NCI-H1417 (cell line): ENCODE results near the gene SLC16A14.

Experiments used
- DNase-seq, 3 experiments: peaks; one replicate each; lab custom pipeline; 2025; lab: John Stamatoyannopoulos, UW

Gene SLC16A14

DNA sequence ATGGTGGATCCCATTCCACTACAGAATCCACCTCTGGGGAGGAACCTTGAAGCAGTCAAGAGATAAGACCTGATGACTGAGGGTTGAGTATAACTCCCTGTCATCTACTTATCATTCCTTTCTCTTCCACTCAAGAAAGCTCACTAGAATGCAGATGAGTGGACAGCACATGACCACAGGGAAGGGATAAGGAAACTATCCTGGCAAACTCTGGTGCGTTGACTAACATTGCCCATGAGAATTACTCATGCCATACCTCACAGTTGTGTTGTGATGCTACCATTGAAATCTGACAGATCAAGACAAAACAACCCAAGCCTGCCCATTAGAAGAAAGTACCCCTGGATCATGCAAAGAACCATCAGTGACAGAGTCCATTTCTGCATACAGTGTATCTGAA is 26.5 kb downstream of the SLC16A14 start:
- DNase-seq, result no peak

DNA sequence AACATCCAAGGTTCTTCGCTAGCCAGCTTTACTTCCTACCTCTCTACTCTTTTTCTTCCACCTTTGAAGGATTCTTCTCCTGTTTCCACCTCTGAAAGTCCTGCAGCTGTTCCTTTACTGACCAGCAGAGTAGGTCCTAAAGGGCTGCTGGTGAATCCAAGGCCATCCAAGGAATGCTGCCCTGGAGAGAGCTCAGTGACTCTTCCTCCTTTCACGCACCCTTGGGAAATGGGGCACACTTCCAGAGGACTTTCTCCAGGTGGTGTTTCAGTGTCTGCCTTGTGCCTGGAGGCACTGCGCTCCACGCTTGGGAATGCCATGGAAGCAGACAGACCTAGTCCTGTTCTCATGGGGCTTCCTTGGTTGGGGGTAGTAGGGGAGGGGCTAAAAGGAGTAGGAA is 45.4 kb downstream of the SLC16A14 start:
- DNase-seq, result no peak

DNA sequence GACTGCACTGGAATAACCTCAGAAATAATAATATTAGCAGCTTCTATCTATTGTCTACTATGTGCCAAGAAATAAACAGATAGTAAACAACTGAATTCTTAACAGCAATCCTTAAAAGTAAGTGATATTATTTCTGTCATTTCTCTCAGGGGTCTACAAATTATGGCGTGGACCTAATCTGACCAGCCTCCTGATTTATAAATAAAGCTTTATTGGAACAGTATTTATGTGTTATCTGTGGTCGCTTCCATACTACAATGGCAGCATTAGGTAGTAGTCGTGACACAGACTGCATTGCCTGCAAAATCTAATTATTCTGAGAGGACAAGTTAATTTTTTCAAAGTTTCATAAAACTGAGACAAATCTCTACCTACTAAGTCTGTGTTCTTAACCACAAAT is 49.0 kb downstream of the SLC16A14 start:
- DNase-seq, result no peak

DNA sequence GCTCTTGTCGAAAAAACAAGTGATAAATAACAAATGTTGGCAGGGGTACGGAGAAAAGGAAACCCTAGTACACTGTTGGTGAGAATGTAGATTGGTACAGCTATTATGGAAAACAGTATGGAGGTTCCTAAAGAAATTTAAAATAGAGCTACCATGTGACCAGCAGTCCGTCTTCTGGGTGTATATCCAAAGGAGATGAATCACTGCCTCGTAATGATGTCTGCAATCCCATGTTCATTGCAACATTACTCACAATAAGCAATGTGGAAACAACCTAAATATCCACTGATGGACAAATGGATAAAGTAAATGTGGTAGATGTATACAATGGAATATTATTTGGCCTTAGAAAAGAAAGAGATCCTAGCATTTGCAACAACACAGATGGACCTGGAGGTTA is 50.6 kb downstream of the SLC16A14 start:
- DNase-seq, result no peak

DNA sequence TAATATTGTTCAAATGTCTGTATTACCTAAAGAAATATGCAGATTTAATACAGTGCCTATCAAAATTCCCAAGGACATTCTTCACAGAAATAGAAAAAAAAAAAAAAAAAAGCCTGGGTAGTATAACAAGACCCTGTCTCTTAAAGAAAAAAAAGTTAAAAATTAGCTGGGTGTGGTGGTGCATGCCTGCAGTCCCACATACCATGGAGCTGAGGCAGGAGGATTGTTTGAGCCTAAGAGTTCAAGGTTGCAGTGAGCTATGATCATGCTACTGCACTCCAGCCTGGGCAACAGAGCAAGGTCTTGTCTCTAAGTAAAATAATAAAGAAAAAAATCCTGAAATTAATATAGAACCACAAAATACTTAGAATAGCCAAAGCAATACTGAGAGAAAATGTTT is 51.9 kb downstream of the SLC16A14 start:
- no peak for DNase-seq

DNA sequence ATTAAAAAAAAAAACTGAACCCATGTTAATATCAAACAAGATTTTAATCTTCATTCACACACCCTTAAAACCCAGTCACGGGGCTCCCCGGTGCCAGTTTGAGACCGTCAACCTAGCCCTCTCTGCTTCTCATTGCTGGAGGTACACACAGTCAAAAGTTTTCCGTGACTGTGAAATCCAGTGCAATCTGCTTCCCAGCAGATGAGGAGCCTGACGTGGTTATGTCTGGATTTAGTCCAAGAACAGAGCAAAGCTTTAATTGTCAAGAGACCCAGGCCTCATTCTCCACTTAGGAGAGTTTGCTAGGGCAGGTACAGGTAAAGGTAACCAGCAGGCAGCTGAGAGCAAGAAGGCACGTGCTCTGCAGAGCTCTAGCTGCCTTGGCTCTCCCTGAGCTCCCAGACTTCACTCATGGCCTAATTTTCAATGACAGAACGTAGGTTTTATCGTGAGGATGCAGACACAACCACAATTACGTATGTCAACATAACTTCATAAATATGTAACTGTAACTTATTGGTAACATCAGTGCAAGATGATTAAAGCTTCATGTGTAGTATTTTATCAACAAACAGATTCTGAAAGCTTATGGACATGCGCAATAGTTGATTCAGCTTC is 56.3 kb downstream of the SLC16A14 start:
- no peak for DNase-seq

DNA sequence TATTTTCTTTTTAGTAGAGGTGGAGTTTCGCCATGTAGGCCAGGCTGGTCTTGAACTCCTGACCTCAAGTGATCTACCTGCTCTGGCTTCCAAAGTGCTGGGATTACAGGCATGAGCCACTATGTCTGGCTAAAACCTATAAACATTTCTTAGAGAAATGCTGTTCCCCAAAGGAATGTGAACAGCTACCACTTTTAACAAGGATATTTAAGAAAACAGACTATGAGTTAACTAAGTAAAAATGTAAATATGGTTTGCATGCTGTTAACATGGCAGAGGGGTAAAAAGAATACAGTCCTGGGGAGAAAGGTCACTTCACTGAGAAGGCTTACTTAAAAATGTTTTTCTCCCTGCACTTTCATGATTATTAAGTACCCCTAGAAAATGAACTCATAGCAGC is 57.1 kb downstream of the SLC16A14 start:
- no peak for DNase-seq

DNA sequence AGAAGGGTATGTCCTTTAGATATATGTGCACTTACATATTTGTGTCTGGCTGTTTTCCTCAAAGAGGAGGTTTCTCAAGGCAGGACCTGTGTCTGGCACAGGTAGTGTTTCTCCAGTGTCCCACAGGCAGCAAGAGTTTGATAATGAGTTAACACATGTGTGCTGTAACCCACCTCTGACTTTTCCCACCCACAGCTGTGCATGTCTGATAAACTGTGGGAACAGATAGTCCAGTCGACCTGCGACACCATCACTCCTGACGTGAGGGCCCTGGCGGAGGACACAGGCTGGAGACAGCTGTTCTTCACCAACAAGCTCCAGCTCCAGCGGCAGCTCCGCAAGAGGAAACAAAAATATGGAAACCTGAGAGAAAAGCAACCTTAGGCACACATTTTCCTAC is 58.2 kb downstream of the SLC16A14 start:
- no peak for DNase-seq

DNA sequence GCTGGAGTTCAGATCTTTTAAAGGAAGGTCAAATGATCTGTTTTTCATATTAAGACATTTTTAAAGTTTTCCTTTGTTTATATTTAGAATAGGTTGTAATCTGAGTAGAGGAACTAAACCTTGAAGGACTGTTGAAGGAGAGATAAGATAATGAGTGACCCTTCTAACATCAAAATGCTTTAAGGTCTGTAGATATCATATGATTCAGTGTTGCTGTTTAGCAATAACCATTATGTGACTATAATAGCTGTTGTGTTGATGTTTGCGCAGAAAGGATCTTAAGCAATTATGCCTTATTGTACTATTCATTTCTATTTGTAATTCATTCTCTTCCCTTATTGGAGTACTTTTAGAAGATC is 60.0 kb downstream of the SLC16A14 start:
- DNase-seq, result no peak

DNA sequence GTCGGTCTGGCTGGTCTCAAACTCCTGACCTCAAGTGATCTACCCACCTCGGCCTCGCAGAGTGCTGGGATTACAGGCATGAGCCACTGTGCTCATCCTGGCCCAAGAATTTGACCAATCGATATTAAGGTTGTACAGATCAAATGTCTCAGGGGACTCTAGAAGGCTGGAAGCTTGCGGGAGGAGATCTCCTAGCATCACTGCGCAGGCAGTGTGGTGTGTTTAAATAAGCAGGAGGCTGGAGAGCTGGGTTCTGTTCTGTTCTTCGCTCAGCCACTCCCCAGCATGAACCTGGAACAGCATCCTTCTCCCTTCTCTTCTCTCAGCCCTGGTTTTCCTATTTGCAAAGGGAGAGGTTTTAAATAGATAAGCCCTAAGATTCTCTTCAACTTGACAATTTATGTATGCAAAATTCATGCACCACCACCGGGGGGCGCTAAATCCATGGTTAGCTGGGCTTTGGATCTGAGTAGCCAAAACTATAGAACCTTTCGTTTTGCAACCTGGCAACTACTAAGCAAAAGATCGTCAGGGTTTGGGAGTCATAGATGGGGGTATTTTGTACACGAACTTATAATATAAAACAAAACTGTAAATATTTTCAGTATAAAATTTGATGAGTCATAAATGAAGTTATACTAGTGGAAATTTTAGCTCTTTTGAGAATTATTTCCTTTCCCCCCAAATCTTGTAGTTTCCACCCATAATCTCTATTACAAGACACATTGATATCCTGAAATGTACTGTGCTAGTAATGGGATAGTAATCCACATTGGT is 60.6 kb downstream of the SLC16A14 start:
- peak; percentile 32 to 72 (median 61) for DNase-seq

DNA sequence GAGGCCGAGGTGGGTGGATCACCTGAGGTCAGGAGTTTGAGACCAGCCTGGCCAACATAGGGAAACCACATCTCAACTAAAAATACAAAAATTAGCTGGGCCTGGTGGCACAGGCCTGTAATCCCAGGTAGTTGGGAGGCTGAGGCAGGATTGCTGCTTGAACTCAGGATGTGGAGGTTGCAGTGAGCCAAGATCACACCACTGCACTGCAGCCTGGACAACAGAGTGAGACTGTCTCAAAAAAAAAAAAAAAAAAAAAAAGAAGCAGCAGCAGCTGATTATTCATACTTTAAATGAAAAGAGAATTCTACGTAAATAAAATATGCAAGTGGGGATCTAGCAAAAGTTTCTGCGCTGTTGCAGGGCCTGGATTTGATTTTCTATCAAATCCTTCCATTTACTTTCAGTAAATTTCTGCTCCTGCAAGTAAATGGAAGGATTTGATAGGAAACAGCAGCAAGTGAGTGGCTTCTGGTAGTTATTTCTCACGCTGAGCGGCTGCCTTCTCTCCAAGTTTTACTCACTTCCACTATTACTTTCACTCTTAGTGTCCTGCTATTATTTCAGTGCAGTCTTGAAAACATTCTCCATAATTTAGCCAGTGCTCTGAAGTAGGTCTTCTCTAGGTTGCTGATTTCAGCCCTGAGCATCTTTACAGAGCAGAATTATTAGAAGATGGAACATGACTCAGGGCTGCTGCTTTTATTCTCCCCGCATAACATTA is 68.4 kb downstream of the SLC16A14 start:
- no peak for DNase-seq

DNA sequence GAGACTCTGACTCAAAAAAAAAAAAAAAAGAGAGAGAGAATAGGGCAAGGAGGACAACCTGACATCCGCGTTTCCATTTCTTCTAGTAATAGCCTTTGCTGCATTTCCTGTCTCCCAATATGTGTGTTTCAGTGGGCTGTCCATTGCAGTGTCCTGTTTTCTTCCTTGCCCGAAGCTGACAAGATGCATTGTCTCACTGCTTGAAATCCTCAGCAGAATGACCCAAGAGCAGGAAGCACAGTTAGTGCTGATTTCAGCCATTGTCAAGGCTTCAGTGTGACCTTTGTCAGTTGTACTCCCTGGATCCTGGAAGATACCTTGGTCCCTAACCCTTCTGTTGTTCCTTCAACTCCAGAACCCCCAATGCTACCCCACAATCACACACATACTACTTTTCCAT is 71.2 kb downstream of the SLC16A14 start:
- DNase-seq, result no peak

DNA sequence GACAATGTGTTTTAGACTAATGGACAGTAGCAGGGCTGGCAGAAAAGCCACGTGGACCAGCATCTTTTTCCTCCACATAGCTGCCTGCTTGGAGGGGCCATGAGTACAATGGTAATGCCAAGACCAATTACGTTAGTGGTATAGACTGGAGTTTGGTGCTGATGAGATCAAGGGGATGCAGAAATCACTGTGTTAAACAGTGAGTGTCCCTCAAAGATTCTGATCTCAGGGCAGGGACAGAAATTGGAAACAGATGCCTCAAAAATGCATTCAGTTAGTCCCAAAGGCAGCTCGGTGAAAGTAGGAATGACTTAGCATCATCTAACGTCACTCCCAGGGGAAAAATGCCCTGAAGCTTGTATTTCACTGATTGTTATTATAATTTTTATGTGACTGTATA is 72.4 kb downstream of the SLC16A14 start:
- no peak for DNase-seq

DNA sequence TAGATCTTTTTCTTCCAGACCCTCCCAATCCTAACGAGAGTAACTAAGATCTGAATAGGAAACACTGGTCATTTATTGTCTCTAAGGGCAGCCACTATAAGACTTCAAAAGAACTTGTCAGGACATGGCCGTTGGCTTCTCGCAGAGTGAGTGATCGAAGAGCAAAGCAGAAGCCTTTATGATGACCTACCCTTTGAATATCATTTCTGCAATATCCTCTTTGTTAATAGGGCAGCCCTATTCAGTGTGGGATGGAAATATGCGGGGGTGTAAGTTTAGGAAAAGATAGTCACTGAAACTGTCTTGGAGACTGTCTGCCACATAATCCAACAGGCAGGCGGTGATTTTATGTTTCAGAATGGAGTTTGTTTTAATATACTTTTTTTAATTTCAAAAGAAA is 75.5 kb downstream of the SLC16A14 start:
- no peak for DNase-seq
